Natural killer cell (primary cell): Measurements from ENCODE around the gene NAP1L4. TPM values are rescaled to one million over a fixed set of nuclear protein-coding genes. Genes with fewer than 3 reads are reported as not detected.

Source experiments
- ATAC-seq, 3 donors: fragments of 150-1000 bp in 2 of 3; fragments of 200-7000 bp in 1 of 3; cut with Tn5 transposase; 1 replicate in 1 of 3; 2 replicates in 2 of 3; pipeline ENCODE4 v1.10.0; 2021; ENCODE audit warnings: mild to moderate bottlenecking in 2 of 3, moderate library complexity in 2 of 3
- DNase-seq, 2 donors: peaks; one replicate each; pipeline versions ENCODE4 v3.0.0 to v3.0.0-alpha.2; 2013 to 2021; ENCODE audit warnings: mixed read lengths in 1 of 2
- H3K27ac ChIP-seq: one replicate; pipeline ENCODE4 v1.5.1; 2013; ENCODE audit warnings: mild to moderate bottlenecking, low read length
- H3K27me3 ChIP-seq: one replicate; pipeline ENCODE4 v1.6.1; 2013; ENCODE audit warnings: low read length; ENCODE audit not compliant: control insufficient read depth, insufficient read depth
- H3K36me3 ChIP-seq: one replicate; pipeline ENCODE4 v1.6.1; 2013; ENCODE audit warnings: low read length; ENCODE audit not compliant: control insufficient read depth, insufficient read depth
- H3K4me1 ChIP-seq: one replicate; pipeline ENCODE4 v1.6.1; 2013; ENCODE audit warnings: low read length; ENCODE audit not compliant: control insufficient read depth, insufficient read depth
- H3K4me3 ChIP-seq: one replicate; pipeline ENCODE4 v1.5.1; 2013; ENCODE audit warnings: low read length
- H3K9me3 ChIP-seq: one replicate; pipeline ENCODE4 v1.6.1; 2013; ENCODE audit warnings: low read length; ENCODE audit not compliant: control insufficient read depth, insufficient read depth
- H3K27ac Mint-ChIP-seq, 2 donors: one replicate each; pipeline ENCODE4 v1.8.0; 2022; ENCODE audit warnings: mild to moderate bottlenecking in 2 of 2, mixed read lengths in 2 of 2, moderate library complexity in 1 of 2
- H3K27me3 Mint-ChIP-seq, 2 donors: one replicate each; pipeline ENCODE4 v1.8.0; 2022; ENCODE audit warnings: low read depth in 2 of 2, mixed read lengths in 2 of 2
- H3K36me3 Mint-ChIP-seq: one replicate; pipeline ENCODE4 v1.8.0; 2022; ENCODE audit warnings: mixed read lengths
- H3K4me1 Mint-ChIP-seq, 2 donors: one replicate each; pipeline ENCODE4 v1.8.0; 2022; ENCODE audit warnings: mixed read lengths in 2 of 2
- H3K4me3 Mint-ChIP-seq: one replicate; pipeline ENCODE4 v1.8.0; 2022; ENCODE audit warnings: mild to moderate bottlenecking, moderate library complexity, mixed read lengths
- H3K9me3 Mint-ChIP-seq, 2 donors: one replicate each; pipeline ENCODE4 v1.8.0; 2022; ENCODE audit warnings: mixed read lengths in 2 of 2
- WGBS: methylation state at CpG from one replicate; pipeline ENCODE4 v1.1.7; 2013; ENCODE audit warnings: missing lambda C conversion rate; ENCODE audit not compliant: insufficient coverage; 5-methylcytosine and 5-hydroxymethylcytosine counted together
- intact Hi-C: fragments of 100-400 bp; cut with micrococcal nuclease; formaldehyde crosslinking; loops from one replicate; pipeline ENCODE4 v1.14.2; 2022
- total RNA-seq, 4 donors: library from RNA; stranded (reverse); fragments of 120-200 nt in 1 of 4; gene quantifications; one replicate each; pipeline versions ENCODE4 v1.2.3 to v1.2.4, GENCODE V29; 2013 to 2022
- TF ChIP-seq, protein P1 (sequence below): fragments of 200-600 bp; IDR thresholded peaks from one replicate; pipeline ENCODE4 v1.8.0; 2022; ENCODE audit warnings: antibody characterized with exemption

NAP1L4 gene
- total RNA-seq, 3 donors from 2014 or later (not counting 1 experiment from before 2014, with no cell fraction given): 219 to 244 (median 237) TPM

DNA sequence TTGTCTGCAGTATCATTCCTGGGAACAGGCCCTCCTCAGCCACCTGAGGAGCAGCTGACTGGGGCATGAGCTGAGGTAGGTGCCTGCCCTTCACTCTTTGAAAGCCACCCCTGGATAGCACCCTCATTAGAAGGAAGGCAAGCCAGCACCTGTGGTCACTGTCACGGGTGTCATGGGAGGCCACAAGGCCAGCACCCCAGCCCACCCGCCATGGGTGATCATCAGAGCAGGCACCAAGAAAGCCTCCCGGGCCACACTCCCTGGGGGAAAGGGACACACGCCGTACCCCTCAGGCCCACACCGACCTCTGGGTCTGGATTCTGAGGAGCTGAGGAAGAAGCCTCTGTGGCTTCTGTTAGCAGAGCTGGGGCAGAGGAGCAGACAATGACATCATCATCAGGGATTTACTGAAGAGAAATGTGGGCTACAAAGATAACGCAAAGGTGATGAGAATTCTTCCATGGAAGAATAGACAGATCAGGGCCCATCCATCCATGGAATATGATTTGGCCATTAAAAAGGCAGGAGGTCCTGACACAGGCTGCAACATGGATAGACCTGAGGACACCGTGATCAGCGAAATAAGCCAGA is 16.7 kb upstream of the NAP1L4 start:
- no peaks in the 10 kb centered on the region for H3K27me3 ChIP-seq
- no peaks in the 10 kb centered on the region for H3K9me3 Mint-ChIP-seq
- intact Hi-C loops: no loop called here
- no peak overlapping the region for H3K27ac ChIP-seq
- H3K4me1 ChIP-seq: peaks cover 17% of the 10 kb centered on the region
- H3K27me3 Mint-ChIP-seq: no peaks in the 10 kb centered on the region
- H3K9me3 ChIP-seq: no peaks in the 10 kb centered on the region
- 93% methylated on average over 9 of the region's 9 CpGs for WGBS
- TF ChIP-seq, protein P1, sequence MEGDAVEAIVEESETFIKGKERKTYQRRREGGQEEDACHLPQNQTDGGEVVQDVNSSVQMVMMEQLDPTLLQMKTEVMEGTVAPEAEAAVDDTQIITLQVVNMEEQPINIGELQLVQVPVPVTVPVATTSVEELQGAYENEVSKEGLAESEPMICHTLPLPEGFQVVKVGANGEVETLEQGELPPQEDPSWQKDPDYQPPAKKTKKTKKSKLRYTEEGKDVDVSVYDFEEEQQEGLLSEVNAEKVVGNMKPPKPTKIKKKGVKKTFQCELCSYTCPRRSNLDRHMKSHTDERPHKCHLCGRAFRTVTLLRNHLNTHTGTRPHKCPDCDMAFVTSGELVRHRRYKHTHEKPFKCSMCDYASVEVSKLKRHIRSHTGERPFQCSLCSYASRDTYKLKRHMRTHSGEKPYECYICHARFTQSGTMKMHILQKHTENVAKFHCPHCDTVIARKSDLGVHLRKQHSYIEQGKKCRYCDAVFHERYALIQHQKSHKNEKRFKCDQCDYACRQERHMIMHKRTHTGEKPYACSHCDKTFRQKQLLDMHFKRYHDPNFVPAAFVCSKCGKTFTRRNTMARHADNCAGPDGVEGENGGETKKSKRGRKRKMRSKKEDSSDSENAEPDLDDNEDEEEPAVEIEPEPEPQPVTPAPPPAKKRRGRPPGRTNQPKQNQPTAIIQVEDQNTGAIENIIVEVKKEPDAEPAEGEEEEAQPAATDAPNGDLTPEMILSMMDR: no peak
- ATAC-seq: no peak
- H3K27ac Mint-ChIP-seq: no peak overlapping the region
- no peak overlapping the region for H3K4me3 ChIP-seq
- peaks cover 0 to 2% of the 10 kb centered on the region in 2 donors for H3K4me1 Mint-ChIP-seq
- no peak overlapping the region for H3K4me3 Mint-ChIP-seq
- DNase-seq: no peak
- H3K36me3 ChIP-seq: peaks cover 47% of the 10 kb centered on the region
- no peaks in the 10 kb centered on the region for H3K36me3 Mint-ChIP-seq

DNA sequence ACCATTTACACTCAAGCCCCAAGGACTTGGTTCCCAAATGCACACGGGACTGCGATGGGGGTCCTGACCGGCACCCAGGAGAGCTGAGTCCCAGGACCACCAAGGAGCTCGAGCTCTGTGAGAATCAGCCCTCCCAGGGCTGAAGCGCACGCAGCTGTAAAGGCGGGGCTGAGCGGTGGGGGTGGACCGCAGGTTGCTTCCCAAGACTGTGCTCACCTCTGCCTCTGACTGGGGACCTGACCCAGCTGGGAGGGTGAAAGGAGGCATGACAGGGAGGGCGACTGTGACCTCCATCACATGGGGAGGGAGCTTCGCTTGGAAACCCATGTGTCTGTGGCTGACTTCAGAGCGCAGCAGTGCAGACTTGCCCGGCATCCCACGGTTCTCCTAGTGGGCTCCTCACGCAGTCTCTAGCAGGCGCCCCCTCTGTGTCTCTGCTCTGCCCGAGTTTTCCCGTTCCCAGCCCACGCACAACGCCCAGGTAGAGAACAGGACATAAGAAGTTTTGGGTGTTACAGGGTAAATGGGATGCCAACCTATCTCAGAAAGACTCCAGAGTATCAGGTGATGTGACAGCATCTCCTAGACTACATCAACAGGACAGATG is 15.4 kb upstream of the NAP1L4 start:
- Mint-ChIP-seq H3K27me3 (no peaks in the 10 kb centered on the region), H3K9me3 (no peaks in the 10 kb centered on the region), H3K4me1 (no peaks in the 10 kb centered on the region), H3K36me3 (no peaks in the 10 kb centered on the region), H3K4me3 (no peak overlapping the region), H3K27ac (no peak overlapping the region)
- no peaks in the 10 kb centered on the region for H3K27me3 ChIP-seq
- TF ChIP-seq, protein P1: no peak
- intact Hi-C loops: no loop called here
- H3K9me3 ChIP-seq: no peaks in the 10 kb centered on the region
- H3K36me3 ChIP-seq: peaks cover 57% of the 10 kb centered on the region
- no peak overlapping the region for H3K27ac ChIP-seq
- no peak overlapping the region for H3K4me3 ChIP-seq
- DNase-seq (no peak), ATAC-seq (no peak)
- H3K4me1 ChIP-seq: peaks cover 3% of the 10 kb centered on the region
- WGBS: 91% methylated on average over 18 of the region's 20 CpGs

DNA sequence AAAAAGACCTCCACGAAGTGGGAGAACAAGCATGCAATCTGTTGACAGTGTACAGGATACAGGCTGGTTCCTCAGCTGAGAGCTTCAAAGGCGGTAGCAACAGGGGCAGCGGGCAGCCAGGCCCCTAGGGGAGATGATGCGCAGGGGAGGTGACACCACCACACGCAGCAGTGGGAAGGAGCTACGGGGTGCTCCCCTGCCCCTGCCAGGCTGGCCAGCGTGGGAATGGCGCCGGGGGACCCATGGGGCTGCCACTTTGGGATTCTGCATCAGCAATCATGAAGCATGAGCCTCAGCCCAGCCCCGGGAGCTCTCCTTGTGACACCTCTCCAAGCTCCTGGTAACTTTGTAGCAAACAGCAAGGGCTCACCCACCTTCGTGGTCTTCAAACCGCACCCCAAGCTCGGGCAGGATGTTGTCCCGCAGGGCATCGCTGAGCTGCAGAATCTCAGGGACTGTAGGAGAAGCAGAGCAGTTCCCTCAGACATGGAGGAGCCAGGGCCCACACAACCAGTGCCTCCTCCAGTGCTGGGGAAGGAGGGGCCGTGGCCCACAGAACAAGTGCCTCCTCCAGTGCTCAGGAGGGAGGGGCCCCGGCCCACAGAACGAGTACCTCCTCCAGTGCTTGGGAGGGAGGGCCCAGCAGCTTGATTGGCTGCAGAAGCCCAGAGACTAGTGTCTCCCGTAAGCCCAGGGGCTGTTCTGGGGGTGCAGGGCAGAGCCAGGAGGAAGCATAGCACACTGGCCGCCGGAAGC is 14.6 kb upstream of the NAP1L4 start:
- TF ChIP-seq, protein P1: no peak
- H3K27me3 Mint-ChIP-seq: no peaks in the 10 kb centered on the region
- no peaks in the 10 kb centered on the region for H3K27me3 ChIP-seq
- no peak overlapping the region for H3K27ac ChIP-seq
- H3K9me3 Mint-ChIP-seq: no peaks in the 10 kb centered on the region
- H3K27ac Mint-ChIP-seq: no peak overlapping the region
- no peaks in the 10 kb centered on the region for H3K9me3 ChIP-seq
- ATAC-seq: no peak
- H3K36me3 Mint-ChIP-seq: no peaks in the 10 kb centered on the region
- H3K36me3 ChIP-seq: peaks cover 58% of the 10 kb centered on the region
- no peaks in the 10 kb centered on the region for H3K4me1 ChIP-seq
- WGBS: 88% methylated on average over 21 of the region's 21 CpGs
- peak in 1 of 2 donors; percentile 60 for DNase-seq
- H3K4me3 Mint-ChIP-seq: no peak overlapping the region
- intact Hi-C loops: no loop called here
- no peaks in the 10 kb centered on the region for H3K4me1 Mint-ChIP-seq
- H3K4me3 ChIP-seq: no peak overlapping the region
